GM18502 (cell line): ENCODE measurements around the gene SGCD.

Source experiments
- ATAC-seq: cut with Tn5 transposase; IDR thresholded peaks from one replicate; pipeline ENCODE4 v1.9.1; 2021; ENCODE audit warnings: mild to moderate bottlenecking; ENCODE audit not compliant: unreplicated experiment, poor library complexity

Gene SGCD

DNA sequence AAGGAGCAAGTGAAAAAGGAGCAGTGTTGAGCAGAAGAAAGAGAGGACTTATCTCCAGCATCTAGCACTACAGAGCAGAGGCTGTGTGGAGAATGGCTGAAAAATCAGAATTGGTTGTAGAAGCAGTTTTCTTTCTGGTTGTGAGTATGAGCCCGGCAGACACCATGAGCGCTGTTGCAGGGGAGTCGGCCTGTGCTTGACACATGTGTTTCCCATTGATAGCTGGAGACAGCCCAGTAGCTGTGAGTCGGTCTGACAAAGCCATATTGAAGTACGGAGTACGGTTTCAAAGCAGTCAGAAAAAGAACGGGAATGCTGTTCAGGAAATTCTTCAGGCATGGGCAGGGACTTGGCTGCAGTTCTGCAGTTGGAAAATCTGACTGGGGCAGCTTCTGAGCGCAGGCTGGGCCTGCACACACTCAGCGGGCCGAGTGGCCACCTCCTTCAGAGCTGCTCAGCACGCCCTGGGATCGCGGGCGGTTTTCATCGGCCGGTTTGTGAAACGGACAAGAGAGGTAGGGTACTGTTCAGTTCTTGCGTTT lies at the start of gene SGCD:
TSS of gene SGCD (plus strand) at position 447 of the 542 bp plus-strand sequence.
- ATAC-seq = no peak

DNA sequence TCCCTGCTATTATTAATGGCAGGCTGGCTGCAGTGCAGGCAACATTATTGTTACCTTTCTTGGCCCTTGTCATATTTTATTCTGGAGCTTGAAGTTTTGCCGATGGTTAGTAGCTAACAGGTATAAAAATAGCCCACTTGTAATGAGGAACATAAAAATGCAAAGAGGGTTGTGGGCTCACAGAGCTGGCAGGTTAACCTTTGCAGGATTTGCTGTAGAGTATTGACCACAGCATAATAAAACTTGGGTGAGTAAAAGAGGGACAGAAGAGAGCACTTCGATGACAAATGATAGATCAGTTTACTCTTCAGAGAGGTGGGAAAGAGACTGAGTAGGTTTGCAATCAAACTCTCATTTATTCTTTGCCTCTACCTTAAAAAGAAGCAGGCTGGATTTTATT lies 49.7 kb upstream of the SGCD start:
- no peak for ATAC-seq

DNA sequence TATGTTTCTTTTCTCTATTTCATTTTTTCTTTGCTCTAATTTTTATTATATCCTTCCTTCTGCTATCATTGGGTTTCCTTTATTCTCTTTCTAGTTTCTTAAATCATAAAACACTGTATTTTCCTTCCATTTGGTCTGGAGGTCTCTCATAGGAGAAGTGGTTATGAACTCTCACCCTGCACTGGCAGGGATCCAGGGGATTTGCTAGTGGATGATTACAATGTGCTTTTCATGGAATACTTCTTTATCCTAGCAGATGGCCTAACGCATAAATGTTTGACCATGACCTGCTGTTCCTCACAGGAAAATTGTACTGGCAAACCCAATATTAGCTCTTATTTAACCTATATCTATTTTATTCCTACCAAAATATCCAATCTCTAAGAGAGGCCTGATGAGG lies 31.5 kb upstream of the SGCD start:
- ATAC-seq = no peak

DNA sequence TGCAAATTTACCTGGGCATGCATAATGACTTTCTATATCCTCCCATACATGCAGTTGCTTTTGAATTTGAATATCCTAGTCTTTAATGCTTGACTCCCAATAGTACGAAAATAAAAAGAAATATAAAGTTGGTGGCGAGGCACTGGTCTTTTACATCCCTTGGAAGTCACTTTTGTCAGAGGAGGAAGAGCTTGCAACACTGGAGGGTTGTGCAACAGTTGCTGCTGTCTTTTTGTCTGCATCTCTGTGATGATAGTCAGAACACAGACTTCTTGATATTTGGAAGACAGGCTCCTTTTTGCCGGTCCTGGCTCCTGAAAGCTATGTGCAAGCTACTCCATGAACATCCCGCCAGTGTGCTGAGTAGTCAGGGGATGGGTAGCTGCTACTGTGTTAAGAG lies 16.8 kb upstream of the SGCD start:
- ATAC-seq = no peak

DNA sequence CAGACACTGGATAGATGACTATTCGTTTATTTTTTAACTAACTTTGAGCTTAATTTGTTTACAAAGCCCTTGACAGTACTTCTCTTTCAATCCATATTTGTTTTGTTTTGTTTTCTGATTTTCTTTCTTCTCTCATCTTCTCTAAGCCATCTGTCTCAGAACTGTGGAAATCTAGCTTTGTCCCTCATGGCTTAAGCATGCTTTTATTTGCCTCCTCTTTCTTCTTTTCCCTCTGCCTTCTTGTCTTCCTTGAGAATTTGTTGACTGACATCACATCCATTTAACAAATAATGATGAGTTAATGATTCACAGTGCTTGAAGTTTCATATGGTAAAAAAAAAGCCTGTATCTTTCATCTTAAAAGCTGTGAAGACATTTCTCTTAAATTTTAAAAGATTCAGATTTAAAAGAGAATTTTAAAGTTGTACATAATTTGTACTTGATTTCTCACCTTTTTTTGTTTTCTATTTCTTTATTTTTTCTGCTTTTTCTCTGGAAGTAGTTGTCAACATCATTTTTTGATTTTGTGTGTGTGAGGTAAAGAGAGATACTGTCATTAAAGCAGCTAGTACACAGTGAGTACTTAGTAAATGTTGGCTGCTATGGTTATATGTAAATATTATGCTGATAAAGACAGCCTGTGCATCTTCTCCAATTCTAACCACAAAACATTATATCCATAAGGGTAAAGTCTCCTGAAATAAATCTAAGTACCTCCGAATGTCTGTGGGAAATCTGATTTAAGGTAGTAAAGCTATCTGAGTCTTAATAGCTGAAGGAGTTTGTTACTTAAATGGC lies 13.9 kb upstream of the SGCD start:
- ATAC-seq = no peak

DNA sequence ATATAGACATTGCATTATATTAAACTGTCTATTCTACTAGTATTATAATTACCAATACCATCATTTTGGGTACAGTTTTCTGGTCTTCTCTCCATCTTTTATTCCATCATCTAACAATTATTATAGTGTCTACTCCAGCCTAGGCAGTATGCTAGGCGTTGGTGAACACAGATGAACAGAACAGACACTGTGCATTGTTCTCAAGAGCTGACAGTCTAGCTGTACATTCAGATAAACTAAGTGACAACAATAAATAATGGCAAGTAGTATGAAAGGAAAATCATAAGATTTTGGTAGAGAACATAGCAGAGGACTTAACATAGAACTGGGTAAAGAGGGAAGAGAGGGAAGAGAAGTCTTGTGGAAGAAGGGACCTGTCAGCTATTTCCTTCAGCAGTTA lies 12.5 kb upstream of the SGCD start:
- no peak for ATAC-seq

DNA sequence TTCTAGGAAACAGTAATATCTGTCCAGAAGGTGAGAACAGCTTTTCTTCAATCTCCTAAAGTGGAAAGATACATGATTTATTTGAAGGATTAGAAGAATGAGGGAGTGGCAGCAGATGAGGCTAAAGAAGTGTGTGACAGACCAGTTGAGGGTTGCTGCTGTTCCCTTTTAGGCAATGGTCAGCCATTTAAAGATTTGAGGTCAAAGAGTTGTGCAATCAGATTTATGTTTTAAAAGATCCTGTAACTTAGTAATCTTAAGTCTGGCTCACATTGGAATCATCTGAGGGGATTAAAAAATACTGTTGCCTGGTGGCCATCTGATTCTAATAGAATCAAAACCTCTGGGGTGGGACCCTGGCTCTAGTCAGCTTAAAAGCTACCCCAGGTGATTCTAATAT lies 4.3 kb upstream of the SGCD start:
- ATAC-seq = no peak

DNA sequence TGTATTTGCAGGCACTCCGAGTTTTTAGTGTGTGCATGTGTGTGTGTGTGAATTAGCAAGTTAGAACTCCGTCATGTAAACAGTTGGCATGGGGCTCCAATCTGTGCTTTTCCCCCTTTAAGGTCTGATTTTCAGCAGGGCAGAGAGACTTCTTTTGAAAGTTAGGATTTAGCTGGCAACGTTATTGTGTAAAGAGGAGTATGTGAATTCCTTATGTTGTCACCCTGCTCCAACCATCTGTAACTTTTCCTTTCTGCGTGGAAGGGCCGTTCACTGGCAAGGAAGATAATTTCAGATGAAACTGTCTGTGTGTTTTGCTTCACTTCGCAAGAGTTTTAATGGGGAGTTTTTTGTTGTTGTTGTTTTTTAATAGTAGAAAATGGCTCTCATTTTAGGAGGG lies 332 bp downstream of the SGCD start:
- ATAC-seq = no peak

DNA sequence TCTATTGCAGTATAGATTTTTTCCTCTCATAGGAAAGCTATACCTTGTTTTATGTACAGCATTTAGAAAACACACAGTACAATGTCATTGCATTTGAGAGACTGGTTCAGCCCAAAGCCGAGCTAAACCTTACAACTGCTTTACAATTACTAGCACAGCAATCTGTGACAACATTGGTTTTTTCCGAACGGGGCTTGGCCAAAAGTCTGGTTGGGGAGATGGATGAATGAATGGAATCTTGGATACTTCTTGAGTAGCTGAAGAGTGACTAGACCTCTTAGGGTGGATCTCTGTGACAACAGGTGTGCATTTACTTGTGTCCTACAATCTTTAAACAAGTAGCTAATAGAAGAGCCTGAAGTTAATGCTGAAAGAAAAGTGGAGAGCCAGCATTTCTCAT lies 1.2 kb downstream of the SGCD start:
- ATAC-seq = no peak

DNA sequence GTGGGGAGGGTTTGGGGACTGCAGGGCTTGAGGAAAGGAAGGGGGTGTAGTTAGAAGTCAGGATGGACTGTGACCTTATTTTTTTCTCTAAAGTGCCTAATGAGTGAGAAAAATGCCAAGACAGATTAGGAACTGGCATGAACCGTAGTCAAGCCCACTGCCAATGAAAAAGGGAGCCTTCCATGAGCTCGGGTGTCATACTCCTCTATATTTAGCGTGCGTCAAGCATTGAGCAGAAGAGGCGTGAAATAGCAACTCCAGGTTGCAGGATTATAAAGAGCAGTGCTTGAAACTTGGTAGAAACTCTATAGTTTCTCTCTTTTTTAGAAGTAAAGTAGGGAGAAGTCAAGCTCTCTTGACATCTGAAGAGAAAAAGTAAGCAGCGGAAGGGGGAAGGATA lies 1.8 kb downstream of the SGCD start:
- ATAC-seq = no peak

DNA sequence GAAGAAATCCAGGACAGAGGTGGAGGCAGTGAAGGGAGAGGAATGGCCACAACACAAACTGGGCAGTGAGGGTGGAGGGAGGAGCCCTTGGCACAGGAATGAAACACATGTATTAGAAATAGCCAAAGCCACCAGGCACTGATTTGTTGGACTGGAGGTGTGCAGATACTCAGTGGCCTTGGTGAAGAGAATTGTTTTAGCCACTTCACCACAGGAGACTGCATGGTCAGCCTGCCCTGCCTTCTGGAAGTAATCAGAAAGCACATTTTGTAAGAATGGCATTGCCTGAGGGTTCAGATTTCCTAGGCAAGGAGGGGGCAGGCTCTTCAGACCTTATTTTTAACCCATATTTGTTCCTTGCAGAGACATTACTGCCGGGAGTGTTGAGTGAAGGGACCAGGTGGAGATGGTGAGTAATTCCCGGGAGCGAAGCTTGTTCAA lies 2.2 kb downstream of the SGCD start:
- no peak for ATAC-seq

DNA sequence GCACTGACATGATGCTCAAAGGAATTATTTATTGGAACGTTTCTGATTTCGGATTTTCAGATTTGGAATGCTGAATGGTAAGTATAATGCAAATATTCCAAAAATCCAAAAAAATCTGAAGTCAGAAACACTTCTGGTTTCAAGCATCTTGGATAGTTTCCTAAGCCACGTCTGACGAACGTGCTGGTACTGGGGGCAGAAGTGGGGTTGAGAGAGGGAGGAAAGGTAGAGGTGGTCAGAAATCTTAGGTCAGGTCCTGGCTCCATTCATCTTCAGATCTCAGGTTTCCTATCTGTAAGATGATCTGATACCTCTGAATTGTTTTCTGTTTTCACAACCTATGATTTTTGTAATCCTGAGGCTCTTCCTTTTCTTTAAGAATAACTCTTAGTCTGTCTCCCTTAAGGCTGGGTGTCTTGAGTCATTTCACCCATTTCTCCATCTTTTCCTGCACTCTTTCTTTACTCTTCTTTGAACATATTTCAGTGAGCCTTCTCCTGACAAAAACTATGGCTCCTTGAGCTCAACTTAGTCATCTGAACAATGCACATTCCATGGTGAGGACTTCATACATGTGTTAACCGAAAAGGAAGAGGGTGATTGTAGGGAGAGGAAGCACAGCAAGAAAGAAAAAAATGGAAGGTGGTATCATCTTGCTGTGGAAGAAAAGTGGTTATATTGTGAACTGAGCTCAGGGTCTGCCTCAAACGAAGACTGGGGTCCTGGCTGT lies 3.3 kb downstream of the SGCD start:
- no peak for ATAC-seq

DNA sequence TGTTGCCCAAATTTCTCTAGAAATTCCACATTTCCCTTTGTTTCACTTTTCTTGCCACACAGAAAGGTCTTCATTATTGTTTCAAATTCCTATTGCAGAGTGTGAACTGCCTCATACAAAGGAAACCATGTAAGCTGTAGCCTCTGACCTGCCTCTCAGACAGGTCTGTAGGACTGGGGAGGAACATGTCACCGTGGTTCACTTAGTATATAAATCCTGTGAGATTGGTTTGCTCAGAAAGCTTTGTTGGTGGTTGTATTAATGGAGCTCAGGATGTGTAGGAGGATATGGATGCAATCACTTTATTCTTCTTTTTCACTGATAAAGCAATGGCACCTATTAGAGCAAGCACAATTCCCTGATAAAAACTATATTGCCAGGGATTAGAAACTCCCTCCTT lies 4.2 kb downstream of the SGCD start:
- no peak for ATAC-seq

DNA sequence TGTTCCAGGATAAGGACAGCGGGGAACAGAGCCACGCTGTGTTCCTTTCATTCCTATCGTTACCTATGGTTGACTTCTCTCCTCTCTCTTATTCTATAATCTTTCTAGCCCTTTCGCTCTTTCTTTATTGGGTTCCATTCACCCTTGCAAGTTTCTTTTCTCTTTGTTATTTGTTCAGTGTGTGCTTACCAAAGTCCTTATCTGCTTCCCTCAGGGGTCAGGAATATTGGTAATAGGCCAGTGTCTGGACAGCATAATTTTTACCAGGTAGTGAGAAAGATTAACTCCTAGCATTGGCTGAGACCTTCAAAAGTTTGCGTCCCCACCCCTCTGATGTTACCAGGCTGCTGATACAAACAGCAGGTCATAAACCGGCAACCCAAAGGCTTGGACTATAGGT lies 4.9 kb downstream of the SGCD start:
- no peak for ATAC-seq

DNA sequence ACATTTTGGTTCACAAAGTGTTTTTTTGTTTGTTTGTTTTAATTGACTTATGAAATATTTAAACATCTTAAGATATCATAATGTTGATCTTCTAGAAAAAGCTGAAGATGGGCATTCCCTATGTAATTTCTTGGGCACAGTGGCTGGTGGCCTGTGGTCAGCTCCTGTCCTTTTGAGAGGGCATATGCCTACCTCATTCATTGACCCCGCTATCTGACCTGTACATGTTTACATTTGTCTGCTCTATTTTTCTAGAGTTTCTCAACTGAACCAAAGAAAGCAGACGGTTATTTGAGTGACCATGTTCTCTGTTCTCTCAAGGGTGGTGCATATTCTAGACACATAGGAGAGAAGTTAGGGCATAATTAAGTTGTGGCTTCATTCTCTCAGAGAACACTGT lies 5.3 kb downstream of the SGCD start:
- no peak for ATAC-seq

DNA sequence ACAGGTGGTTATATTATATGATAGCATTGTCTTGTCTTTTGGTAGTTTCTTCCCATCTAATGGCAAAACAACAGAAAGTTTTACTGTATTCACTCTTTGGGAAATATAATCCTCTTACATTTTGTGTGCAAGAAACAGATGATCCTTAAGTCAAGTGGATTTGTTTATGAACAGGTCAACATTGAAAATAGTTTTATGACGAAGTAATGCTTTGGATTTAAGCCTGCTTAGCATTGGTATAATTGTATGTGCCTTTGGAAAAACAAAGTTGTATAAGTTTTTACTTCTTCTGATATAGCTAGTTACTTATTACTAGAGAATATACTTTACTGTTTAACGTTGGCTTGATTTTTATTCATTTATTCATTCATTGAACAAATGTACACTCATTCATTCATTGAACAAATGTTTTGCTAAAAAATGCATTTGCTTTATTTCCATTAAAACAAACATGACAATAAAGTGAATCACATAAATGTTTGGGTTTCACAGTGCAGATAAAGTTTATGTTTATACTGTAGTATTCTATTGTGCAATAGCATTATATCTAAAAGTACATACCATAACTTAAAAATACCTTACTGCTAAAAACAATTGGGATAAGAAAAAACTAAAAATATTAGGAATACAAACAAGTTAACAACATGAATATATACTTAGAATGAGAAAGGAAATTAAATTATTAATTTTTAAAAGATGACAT lies 12.3 kb downstream of the SGCD start:
- ATAC-seq = no peak

DNA sequence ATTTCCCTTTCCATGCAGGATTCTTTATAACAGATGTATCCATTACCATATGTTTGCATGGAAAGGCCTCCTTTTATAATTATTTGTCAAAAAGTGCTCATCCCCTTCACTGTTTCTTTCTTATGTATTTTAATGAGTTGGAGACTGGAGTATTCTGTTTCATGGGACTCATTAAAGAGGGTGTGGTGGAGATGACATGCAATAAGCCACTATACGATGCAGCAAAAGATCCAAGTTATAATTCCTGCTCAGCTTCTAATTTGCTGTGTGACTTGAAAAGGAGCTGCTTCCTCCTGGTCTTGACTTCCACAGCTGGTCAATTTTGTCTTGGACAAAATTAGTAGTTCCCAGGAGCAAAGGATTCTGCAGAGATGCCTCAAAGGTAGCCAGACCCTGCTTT lies 13.9 kb downstream of the SGCD start:
- no peak for ATAC-seq

DNA sequence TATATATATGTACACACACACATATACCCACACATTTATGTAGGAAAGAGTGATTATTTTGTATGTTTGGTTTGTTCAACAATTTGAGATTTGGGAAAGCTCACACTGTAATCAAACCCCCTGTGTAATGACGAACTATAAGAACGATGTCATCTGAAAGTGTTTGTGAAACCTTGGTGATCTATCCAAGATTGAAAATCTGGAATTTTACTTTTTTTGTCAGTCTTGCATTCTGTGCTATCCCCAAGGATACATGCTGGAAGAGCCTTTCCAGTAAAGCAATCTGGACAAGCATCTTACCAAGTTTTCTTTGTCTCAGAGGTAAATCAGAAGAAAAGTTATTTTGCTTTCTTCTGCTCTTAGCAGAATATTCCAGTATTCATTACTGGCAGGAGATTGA lies 23.3 kb downstream of the SGCD start:
- ATAC-seq = no peak

DNA sequence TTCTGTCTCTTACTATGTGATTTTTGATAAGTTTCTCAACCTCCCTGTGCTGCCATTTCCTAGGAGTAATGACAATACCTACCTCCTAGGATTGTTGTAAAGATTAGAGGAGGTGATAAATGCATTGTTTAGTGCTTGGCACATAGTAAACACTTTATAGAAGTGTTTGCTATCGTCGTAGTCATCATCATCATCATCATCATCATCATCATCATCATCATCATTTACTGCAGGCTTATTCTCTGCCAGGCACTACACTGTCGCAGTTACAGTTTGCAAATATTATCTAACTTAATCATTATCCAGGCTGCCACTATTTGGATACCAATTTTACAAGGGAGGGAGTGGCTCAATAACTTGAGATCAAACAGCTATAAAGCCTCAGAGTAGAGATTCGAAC lies 24.5 kb downstream of the SGCD start:
- ATAC-seq = no peak

DNA sequence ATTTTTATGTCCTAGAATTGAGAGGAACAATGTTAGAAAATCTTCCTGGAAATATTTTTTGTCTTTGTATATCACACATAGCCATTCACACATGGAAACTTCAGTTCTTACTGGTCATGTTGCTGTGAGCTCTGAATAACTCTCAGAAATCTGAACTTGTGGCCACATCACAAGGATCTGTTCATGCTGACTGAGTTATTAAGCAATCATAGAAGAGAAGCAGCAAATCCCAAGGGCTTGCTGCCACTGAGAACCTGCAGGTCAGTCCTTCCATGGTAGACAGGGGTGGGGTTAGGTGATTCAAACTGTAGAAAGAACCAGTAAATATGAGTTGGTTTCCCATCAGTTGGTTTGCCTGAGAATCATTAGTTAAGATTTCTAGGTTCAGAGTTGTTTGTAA lies 27.6 kb downstream of the SGCD start:
- ATAC-seq = no peak

DNA sequence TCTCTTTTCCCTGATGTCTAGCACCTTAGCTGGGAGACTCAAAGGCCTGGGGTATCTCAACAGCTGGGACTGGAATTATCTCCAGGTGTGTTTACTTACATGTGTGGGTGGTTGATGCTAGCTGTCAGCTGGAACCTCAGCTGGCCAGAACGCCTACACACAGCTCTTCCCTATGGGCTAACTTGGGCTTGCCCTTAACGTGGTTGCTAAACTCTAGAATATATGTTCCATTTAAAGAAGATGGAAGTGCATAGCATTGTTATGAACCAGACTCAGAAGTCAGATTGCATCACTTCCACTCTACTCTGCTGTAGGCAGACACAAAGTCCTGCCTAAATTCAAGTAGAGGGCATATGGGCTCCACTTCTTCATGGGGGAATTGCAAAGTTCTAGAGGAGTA lies 29.3 kb downstream of the SGCD start:
- no peak for ATAC-seq
